HG03045 (cell line): ENCODE measurements around the gene KATNAL1.
A peak's percentile ranks its signal among the peaks of the same experiment; 100 is the strongest.

ENCODE experiments used
- ATAC-seq: cut with Tn5 transposase; IDR thresholded peaks from one replicate; pipeline ENCODE4 v1.9.1; 2021; ENCODE audit warnings: mild to moderate bottlenecking, moderate library complexity; ENCODE audit not compliant: unreplicated experiment

KATNAL1 gene

DNA sequence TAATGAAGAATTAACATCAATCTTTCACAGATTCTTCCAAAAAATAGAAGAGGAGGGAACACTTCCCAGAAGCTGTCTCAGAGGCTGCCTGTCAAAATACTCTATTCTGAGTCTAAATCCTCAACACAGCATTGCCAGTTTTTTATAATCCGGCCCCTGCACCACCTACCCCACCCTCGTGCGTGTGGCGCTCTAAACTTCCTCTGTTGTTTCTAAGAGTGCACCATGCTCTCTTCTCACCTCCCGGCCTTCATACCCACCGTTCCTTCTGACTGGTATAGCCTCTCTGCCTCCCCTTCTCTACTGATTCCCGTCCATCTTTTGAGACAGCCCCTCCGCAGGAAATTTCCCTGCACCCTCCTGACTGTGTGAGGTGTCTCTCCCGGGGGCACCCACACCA is 136.8 kb downstream of the KATNAL1 start:
- no peak for ATAC-seq

DNA sequence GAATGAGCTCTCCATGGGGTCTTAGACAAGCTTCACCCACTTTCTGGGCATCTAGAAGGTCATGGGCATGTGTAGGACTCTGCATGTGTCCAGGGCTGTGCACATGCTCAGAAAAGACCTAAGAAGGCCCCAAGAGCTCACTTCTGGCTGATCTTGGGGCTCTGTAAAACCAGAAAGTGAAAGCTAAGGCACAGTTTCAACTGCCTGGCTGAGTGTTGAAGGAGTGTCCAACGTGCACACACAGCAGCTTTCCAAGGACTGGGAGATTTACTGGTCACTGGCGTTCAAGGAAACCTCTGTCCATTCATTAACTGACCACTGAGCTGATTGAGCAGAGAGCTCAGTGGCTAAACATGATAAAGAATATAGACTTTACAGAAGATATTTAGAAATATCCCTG is 137.9 kb downstream of the KATNAL1 start:
- ATAC-seq, result no peak

- no peak for ATAC-seq
These were observed 141.6 kb downstream of the KATNAL1 start for GRCh38 chr13:30165796-30166195.

DNA sequence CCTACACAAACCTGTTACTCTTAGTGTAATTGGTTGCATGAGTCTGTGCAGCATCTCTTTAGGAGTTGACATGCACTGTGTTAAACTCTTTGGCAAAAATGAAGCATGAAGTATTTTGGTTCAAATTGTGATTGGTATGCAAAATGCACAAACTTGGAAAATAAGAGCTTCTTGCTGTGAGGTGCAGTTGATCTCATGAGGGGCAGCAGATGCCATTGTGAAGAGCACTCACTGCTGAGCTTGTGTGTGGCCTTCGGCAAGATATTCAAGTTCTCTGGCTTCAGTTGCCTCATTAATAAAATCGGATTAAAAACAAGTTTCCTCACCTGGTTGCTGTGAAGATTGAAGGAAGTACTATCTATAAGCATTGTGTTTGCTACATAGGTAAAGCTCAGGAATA is 142.3 kb downstream of the KATNAL1 start:
- ATAC-seq, result no peak

DNA sequence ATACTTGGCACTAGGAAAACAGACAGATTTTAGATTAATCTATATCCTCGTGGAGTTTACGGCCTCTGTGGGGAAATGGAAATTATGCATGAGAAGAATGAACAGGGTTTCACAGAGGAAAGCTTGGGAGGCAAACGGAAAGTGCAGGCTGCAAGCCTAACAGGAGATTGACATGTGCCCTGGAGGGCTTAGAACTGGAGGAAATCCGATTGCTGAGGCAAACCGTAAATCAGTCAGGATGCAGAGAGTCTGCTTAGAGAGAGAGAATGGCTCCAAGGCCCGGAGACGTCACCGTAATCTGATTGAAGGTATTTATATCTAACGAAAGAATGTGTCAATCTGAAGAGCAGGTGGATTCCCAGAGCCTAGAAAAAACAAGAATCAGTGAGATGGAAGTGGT is 143.2 kb downstream of the KATNAL1 start:
- ATAC-seq, result no peak

DNA sequence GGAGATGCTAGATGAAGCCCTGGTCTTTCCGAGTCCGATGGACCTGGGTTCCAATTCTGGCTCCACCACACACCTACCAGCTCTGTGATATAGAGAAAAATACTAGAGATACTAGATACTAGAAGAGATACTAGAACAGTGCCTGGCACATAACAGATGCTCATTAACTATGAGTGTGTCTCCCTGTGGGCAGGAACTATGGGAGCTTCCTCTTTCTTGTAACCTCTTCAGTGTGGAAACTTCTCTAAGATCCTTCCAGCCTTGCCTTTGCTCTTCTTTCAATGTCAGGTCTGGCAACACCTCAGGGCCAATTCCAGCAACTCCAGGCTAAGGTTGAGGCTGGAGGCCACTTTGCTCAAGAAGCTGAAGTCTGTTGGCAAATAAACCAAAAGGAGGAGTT is 143.9 kb downstream of the KATNAL1 start:
- no peak for ATAC-seq

DNA sequence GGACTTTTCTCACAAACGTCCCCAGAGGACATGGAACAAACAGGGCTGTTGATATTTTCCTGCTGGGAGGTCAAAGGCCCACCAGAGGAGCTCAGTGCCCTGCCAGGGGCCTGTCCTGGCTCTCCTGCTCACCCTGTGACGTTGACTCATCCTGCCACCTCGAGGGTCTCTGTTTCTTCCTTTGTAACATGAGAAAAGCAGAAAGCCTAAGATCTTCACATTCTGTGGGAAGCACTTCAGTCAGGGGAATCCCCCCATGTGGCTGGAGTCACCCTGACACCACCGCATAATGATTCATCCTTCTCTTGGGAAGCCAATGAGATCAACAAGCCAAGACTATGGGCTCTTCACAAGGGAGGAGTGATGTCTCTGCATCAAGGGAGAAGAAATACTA is 147.9 kb downstream of the KATNAL1 start:
- ATAC-seq, result peak; percentile 41

DNA sequence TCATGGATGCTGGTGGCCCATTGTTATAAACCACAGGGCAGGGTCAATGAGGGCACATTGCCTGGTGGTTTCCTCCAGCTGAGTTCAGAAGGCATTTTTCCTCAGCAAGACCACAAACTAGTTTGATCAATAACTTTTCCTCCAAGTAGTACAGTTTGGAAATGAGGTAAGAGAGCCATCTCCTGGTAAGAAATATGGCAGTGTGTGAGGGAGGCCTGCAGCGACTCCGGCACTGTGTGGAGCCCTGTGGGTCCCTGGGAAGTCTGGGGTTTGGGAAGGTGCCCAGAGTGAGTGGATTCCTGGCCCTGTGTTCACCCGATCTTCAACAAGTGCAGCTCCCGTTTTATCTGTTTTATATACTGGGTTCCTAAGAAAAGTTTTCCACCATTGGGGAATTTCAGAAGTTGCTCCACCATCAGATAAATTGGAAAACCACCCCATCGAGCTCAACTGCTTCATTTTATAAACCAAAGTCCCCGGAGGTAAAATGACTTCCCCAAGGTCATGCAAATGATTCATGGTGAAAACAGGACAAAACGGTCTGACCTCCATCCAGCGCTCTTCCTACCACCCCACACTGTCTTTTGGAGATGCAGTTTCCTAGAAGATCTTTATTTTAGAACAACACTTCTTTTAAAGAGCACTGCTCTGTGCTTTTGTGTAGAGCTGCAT is 148.4 kb downstream of the KATNAL1 start:
- ATAC-seq, result no peak

DNA sequence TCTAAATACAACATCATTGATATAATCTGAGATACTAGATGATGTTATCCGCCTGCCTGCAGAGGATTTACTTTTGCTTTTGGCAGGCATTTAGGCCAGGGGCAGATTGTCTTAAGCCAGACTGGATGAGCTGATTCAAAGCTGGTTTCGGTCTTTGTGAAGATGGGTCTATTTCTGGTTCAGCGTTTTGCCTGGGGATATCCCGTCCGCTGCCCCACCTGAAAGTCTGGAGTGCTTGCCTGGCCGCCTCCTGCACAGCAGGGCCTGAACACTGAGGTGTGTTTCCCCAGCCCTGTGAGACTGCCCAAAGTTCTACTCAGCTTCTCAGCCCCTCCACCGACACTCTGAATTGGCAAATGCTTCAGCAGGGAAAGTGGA is 149.7 kb downstream of the KATNAL1 start:
- peak; percentile 64 for ATAC-seq

DNA sequence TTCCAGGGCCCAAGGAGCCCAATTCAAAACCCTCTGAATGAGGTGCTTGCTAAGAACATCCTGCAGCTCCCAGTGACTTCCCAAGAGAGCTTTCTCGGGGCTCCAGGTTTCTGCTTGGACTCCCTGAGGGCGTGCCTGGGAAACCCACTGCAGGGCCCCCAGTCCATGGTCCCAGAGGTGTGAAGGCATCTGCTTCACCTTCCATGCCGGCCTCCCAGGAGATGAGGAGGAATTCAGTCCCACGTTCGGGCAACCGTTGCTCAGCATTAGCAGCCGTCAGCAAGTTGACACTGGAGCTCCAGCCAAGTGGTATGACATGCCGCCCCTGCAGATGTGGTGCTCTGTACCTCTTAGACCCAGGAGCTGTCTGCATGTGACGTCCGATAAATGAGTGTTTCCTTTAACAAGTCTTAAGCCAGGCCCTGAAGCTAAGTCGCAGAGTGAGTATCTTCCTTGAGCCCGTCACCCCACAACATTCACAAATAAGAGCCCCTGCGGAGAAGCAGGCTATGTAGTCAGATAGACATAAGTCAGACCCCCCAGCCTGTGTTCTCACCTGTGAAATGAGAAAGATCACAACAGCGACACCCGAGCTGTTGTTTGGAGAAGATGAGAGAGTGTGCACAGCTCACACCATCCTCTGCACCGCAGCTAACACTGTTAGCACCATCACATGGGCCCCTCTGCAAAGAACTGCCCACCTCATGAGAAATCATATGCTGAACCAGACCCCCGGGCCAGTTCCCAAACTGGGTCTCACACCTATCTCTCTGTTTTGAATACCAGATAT is 150.3 kb downstream of the KATNAL1 start:
- peak; percentile 11 for ATAC-seq

DNA sequence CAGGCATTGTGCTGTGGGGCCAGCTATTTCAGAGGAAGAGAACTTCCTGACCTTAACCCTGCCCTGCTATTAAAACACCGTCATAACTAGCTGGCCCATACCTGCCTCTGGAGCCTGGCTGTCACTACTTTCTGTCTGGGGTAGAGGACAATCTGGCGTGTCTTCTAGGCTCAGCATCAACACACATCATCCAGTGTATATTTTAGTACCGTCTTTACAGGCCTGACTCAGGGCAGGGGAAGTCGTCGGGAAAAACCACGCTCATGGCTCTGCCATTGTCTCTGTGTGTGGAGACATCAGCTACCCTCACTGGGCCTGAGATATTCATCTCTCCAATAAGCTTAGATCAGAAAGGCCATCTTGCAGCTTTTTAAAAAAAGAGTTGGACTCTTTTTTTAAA is 151.1 kb downstream of the KATNAL1 start:
- no peak for ATAC-seq

DNA sequence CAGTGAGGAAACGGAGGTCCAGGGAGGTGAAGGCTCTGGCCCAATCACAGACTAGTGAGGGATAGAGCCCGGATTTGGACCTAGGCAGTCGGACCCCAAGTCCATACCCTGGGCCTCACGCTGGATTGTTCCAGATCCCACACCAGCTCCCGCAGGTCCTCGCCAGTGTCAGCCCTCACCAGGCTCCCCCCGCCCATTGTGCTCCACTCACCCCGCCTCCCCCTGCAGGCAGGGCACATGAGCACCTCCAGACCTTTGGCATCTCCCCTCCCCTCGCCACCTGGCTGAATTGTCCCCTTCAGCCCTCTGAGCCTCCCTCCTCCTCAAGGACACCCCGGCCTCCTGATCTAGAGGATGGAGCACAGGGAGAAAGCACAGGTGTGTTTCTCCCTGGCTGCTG is 152.4 kb downstream of the KATNAL1 start:
- no peak for ATAC-seq

- no peak for ATAC-seq
These were observed 152.8 kb downstream of the KATNAL1 start for GRCh38 chr13:30154531-30154930.

DNA sequence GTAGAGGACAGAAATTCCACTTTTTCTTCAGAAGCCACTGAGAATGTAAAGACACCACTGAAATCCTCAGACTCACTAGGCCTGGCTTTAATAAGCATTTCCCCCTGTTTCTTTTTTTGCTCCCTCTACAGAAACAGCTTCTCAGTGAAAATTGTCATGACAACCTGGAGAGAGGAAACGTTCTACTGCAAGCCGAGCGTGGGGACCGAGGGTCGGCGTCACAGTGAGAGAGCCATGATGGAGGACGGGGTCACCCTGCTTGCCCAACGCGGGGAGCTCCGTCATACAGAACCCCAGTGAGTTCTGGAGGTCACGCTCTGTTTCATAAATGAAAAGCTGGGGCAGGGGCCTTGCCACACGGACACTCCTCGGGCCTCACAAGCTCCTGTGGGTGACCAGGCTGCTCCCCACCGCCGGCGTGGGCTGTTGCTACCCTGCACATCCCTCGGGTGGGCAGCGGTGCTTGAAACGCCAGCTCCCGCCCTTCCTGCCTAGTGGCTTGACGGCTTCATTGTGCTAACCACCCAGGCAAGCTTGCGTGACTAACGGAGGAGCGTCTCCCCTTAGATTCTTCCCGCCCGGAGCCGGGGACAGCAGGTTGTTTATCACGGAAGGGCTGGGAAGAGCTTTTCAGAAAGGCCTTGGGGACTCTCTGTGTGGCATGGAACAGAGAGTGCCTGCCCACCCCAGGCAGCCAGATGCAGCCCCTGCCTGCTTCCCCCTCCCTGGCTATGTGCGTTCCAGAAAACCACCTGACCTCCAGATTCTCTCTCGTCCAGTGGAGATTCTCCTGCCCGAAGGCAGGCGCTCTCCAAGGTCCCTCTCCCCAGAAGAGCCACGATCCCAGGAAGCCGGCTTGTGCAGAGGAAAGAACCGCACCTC is 153.6 kb downstream of the KATNAL1 start:
- ATAC-seq, result no peak
